Karpas-422 (cell line): Measurements from ENCODE around the gene TNK1. TPM values are rescaled to one million over a fixed set of nuclear protein-coding genes. Genes with fewer than 3 reads are reported as not detected.

Experiments
- DNase-seq: peaks from one replicate; pipeline ENCODE4 v3.0.0-alpha.2; 2015
- H2AFZ ChIP-seq: fragments of 200-600 bp; sonication (generic); 2 replicates; pipeline ENCODE4 v1.6.1; 2014; ENCODE audit warnings: antibody characterized with exemption, low read length, mixed read lengths
- H3K27ac ChIP-seq: fragments of 200-600 bp; sonication (generic); 2 replicates; pipeline ENCODE4 v1.5.1; 2014; ENCODE audit warnings: mild to moderate bottlenecking, low read length, moderate library complexity
- H3K27me3 ChIP-seq: fragments of 200-600 bp; sonication (generic); 2 replicates; pipeline ENCODE4 v1.6.1; 2014; ENCODE audit warnings: low read length, mixed read lengths
- H3K36me3 ChIP-seq: fragments of 200-600 bp; sonication (generic); 2 replicates; pipeline ENCODE4 v1.6.1; 2014; ENCODE audit warnings: low read length, mixed read lengths; ENCODE audit not compliant: insufficient read depth
- H3K4me1 ChIP-seq: fragments of 200-600 bp; sonication (generic); 2 replicates; pipeline ENCODE4 v1.6.1; 2014; ENCODE audit warnings: mild to moderate bottlenecking, low read length, mixed read lengths
- H3K4me2 ChIP-seq: fragments of 200-600 bp; sonication (generic); 2 replicates; pipeline ENCODE4 v1.6.1; 2014; ENCODE audit warnings: low read length, low read depth, mild to moderate bottlenecking; ENCODE audit not compliant: poor library complexity, severe bottlenecking
- H3K4me3 ChIP-seq: fragments of 200-600 bp; sonication (generic); 2 replicates; pipeline ENCODE4 v1.5.1; 2014; ENCODE audit warnings: mild to moderate bottlenecking, antibody characterized with exemption, low read length, mixed read lengths
- H3K79me2 ChIP-seq: fragments of 200-600 bp; sonication (generic); 2 replicates; pipeline ENCODE4 v1.6.1; 2014; ENCODE audit warnings: mild to moderate bottlenecking, low read length, mixed read lengths
- H3K9ac ChIP-seq: fragments of 200-600 bp; sonication (generic); 2 replicates; pipeline ENCODE4 v1.6.0; 2014; ENCODE audit warnings: low read length
- H3K9me2 ChIP-seq: fragments of 200-600 bp; sonication (generic), shearing (Covaris generic); replicated peaks from 2 replicates; pipeline ENCODE4 v1.6.0; 2014; ENCODE audit warnings: mild to moderate bottlenecking, low read length, moderate library complexity; ENCODE audit not compliant: insufficient read depth
- H3K9me3 ChIP-seq: fragments of 300-700, 200-600 bp; sonication (generic); 2 replicates; pipeline ENCODE4 v1.6.1; 2014; ENCODE audit warnings: low read length, mixed read lengths
- H4K20me1 ChIP-seq: fragments of 200-600 bp; sonication (generic); 2 replicates; pipeline ENCODE4 v1.6.1; 2014; ENCODE audit warnings: mild to moderate bottlenecking, antibody characterized with exemption, low read length, low read depth; ENCODE audit not compliant: insufficient read depth
- total RNA-seq: library from RNA; depleted of rRNA; stranded (reverse); fragments of >200 nt; shearing (Covaris generic); gene quantifications from 2 replicates; pipeline ENCODE4 v1.2.3, GENCODE V29; 2014; ENCODE audit warnings: low replicate concordance

TNK1 gene
- total RNA-seq, 1 experiment from 2014 or later, result 0.75 TPM

- no peak overlapping the region for H3K9ac ChIP-seq
- H4K20me1 ChIP-seq, result no peaks in the 10 kb centered on the region
- no peak overlapping the region for H3K27ac ChIP-seq
- H3K4me1 ChIP-seq, result peaks cover 14% of the 10 kb centered on the region
- H3K9me3 ChIP-seq, result no peaks in the 10 kb centered on the region
- H2AFZ ChIP-seq, result no peak overlapping the region
- H3K9me2 ChIP-seq, result no peaks in the 10 kb centered on the region
- H3K36me3 ChIP-seq, result no peaks in the 10 kb centered on the region
- H3K4me3 ChIP-seq, result no peak overlapping the region
- no peaks in the 10 kb centered on the region for H3K27me3 ChIP-seq
- H3K4me2 ChIP-seq, result no peak overlapping the region
- DNase-seq, result no peak
- H3K79me2 ChIP-seq, result peaks cover 5% of the 10 kb centered on the region; the same call in 1 of the 2 replicates
Measured at GRCh38 chr17:7389924-7390910, 9.3 kb downstream of the TNK1 start.

DNA sequence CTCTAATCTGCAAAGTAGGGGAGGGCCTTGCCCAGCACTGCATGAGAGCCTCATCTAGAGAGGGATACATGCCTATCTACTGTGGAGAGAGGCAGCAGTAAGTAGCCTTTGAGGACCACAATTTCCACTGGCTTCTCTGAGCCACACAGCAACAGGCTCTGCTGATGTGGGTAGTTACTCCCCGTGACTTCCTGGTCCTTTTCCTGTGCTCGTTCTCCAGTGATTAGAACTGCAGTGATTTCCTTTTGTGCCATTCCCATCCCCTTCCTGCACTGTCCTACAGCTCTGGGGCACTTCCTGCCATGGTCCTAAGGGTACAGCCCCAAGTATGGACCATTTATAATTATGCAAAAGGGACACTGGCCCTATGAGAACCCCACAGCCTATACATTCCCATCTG, 10.4 kb downstream of the TNK1 start:
- Histone ChIP-seq H3K9me3 (no peaks in the 10 kb centered on the region), H3K27ac (no peak overlapping the region), H3K27me3 (no peaks in the 10 kb centered on the region), H3K4me1 (peaks cover 14% of the 10 kb centered on the region), H3K4me2 (no peak overlapping the region), H3K36me3 (no peaks in the 10 kb centered on the region), H2AFZ (no peak overlapping the region), H4K20me1 (no peaks in the 10 kb centered on the region), H3K4me3 (no peak overlapping the region), H3K79me2 (peaks cover 5% of the 10 kb centered on the region; the same call in 1 of the 2 replicates), H3K9me2 (no peaks in the 10 kb centered on the region), H3K9ac (no peak overlapping the region)
- no peak for DNase-seq

GRCh38 chr17:7392696-7393612, 12.1 kb downstream of the TNK1 start:
- H3K9me2 ChIP-seq, result no peaks in the 10 kb centered on the region
- no peak for DNase-seq
- H4K20me1 ChIP-seq, result no peaks in the 10 kb centered on the region
- H3K4me1 ChIP-seq, result peaks cover 14% of the 10 kb centered on the region
- H3K27ac ChIP-seq, result no peak overlapping the region
- H2AFZ ChIP-seq, result no peak overlapping the region
- no peaks in the 10 kb centered on the region for H3K27me3 ChIP-seq
- H3K4me3 ChIP-seq, result peak overlapping the region; percentile 91
- H3K9ac ChIP-seq, result peak overlapping the region; percentile 82
- no peaks in the 10 kb centered on the region for H3K9me3 ChIP-seq
- no peaks in the 10 kb centered on the region for H3K36me3 ChIP-seq
- H3K4me2 ChIP-seq, result peak overlapping the region; percentile 89
- H3K79me2 ChIP-seq, result peaks cover 5% of the 10 kb centered on the region; the same call in 1 of the 2 replicates

DNA sequence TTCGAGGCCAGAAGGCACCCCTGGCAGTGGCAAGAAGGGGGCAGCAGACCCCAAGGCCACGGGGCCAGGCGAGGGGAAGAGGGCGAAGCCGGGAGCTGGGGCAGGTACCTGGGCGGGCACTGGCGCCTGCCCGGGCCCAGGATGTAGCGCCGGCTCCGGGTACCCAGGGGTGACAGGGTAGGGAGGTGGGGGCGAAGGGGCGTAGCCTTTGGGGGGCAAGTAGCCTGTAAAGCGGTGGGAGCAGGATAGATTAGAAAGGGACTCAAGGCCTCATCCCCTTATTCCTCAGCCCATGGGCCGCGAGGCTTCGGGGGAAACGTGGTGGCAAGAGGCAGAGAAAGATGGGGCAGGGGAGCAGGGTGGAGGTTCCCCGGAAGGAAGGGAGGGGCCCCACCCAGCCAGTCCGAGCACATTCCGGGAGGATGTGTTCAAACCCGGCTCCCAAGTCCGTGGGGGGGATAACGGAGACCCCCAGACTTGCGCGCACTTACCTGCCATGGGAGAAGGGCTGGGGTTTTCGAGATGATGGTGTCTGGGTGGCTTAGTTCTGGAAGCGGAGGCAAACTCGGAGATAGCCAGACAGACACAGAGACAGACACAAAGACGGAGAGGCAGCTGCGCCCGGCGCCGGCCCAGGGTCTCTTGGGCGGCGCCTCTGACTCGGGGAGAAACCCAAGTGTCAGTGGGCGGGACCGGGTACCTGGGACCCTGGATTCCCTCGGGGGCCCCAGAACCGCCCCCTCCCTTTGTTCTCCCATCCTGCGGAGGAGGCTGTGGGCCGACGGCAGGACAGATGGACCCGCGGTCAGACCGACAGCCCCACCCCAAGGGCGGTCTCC, 12.9 kb downstream of the TNK1 start:
- DNase-seq, result peak; percentile 83
- no peaks in the 10 kb centered on the region for H3K9me2 ChIP-seq
- H3K4me1 ChIP-seq, result peaks cover 14% of the 10 kb centered on the region
- H3K27ac ChIP-seq, result 0 out of 2 replicates have a peak overlapping the region, but pooled peaks have one; percentile 17
- peaks cover 5% of the 10 kb centered on the region; the same call in 1 of the 2 replicates for H3K79me2 ChIP-seq
- H4K20me1 ChIP-seq, result no peaks in the 10 kb centered on the region
- peak overlapping the region; percentile 82 for H3K9ac ChIP-seq
- H2AFZ ChIP-seq, result peak overlapping the region; percentile 90
- no peaks in the 10 kb centered on the region for H3K9me3 ChIP-seq
- peak overlapping the region; percentile 91 for H3K4me3 ChIP-seq
- no peaks in the 10 kb centered on the region for H3K36me3 ChIP-seq
- peak overlapping the region; percentile 89 for H3K4me2 ChIP-seq
- no peaks in the 10 kb centered on the region for H3K27me3 ChIP-seq

DNA sequence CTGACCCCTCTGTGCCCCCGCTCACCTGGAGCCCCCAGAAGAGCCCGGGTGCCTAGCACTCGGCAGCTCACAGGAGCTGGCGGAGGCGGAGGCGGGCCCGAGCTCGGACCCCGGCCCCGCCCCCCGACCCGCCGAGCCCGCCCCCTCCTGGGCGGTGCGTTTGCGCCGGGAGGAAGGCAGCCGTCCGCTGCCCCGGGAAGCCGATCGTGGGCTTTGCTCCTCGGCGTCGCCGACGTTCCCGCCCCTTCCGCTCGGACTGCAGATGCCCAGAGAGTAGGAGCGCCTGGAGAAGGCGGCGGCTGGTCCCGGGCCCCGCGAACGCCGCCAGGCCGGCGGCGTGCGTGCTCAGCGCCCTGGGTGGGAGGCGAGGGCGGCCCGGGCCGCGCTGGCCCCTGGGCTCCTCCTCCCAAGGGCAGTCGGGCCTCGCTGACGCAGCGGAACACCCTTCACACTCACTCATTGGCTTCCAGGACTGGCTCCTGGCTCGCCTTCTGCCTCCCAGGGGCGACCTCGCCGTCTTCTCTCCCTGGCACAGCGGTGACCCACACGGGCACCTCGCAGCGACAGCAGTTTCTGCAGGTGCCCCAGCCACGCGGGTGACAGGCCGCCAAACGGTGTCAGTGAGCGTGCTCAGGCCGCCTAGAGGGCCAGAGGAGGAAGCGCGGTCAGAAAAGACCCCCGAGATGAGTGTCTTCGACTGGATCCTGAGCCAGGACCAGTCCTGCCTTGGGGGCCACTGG, 13.7 kb downstream of the TNK1 start, which contains the start of gene PLSCR3:
Gene PLSCR3, minus strand, starts transcription at position 74 of the 740 bp plus-strand sequence. CDS start 415 bp downstream, outside the sequence.
- H3K27me3 ChIP-seq, result no peaks in the 10 kb centered on the region
- peak within 1 kb of the TSS; percentile 91 for H3K4me3 ChIP-seq
- H3K79me2 ChIP-seq, result peaks cover 5% of the 10 kb centered on the region; the same call in 1 of the 2 replicates
- H3K4me1 ChIP-seq, result peaks cover 14% of the 10 kb centered on the region
- H3K9me2 ChIP-seq, result no peaks in the 10 kb centered on the region
- 0 out of 2 replicates have a peak within 1 kb of the TSS, but pooled peaks have one; percentile 17 for H3K27ac ChIP-seq
- peak within 1 kb of the TSS; percentile 82 for H3K9ac ChIP-seq
- H3K4me2 ChIP-seq, result peak within 1 kb of the TSS; percentile 89
- H3K36me3 ChIP-seq, result no peaks in the 10 kb centered on the region
- H3K9me3 ChIP-seq, result no peaks in the 10 kb centered on the region
- H2AFZ ChIP-seq, result peak within 1 kb of the TSS; percentile 90
- H4K20me1 ChIP-seq, result no peaks in the 10 kb centered on the region
- DNase-seq, result peak; percentile 93

- Histone ChIP-seq H4K20me1 (no peaks in the 10 kb centered on the region), H3K27ac (no peak overlapping the region), H3K36me3 (no peaks in the 10 kb centered on the region), H3K27me3 (no peaks in the 10 kb centered on the region), H3K4me2 (no peak overlapping the region), H3K9me2 (no peaks in the 10 kb centered on the region), H3K9me3 (no peaks in the 10 kb centered on the region), H2AFZ (no peak overlapping the region), H3K79me2 (peaks cover 5% of the 10 kb centered on the region; the same call in 1 of the 2 replicates), H3K4me3 (no peak overlapping the region), H3K4me1 (peaks cover 14% of the 10 kb centered on the region), H3K9ac (no peak overlapping the region)
- no peak for DNase-seq
Measured at GRCh38 chr17:7396147-7396546, 15.3 kb downstream of the TNK1 start.

- Histone ChIP-seq H3K36me3 (no peaks in the 10 kb centered on the region), H3K4me1 (peaks cover 17% of the 10 kb centered on the region), H4K20me1 (no peaks in the 10 kb centered on the region; the same call in 1 of the 2 replicates), H3K27ac (no peak overlapping the region), H3K9me3 (no peaks in the 10 kb centered on the region), H3K27me3 (no peaks in the 10 kb centered on the region), H3K79me2 (peaks cover under 1% of the 10 kb centered on the region; the same call in 1 of the 2 replicates), H2AFZ (no peak overlapping the region), H3K4me2 (no peak overlapping the region), H3K9ac (no peak overlapping the region), H3K9me2 (no peaks in the 10 kb centered on the region), H3K4me3 (no peak overlapping the region)
- DNase-seq, result no peak
Measured at GRCh38 chr17:7398612-7399011, 17.7 kb downstream of the TNK1 start.
